ENCODE results near the gene CPT1B. TPM values are rescaled to one million over a fixed set of nuclear protein-coding genes. Genes with fewer than 3 reads are reported as not detected.

Gene CPT1B
- total and polyA plus RNA-seq, 2 donors (not counting 3 experiments of a cell fraction or from before 2014, with no cell fraction given) = 7.1 TPM

DNA sequence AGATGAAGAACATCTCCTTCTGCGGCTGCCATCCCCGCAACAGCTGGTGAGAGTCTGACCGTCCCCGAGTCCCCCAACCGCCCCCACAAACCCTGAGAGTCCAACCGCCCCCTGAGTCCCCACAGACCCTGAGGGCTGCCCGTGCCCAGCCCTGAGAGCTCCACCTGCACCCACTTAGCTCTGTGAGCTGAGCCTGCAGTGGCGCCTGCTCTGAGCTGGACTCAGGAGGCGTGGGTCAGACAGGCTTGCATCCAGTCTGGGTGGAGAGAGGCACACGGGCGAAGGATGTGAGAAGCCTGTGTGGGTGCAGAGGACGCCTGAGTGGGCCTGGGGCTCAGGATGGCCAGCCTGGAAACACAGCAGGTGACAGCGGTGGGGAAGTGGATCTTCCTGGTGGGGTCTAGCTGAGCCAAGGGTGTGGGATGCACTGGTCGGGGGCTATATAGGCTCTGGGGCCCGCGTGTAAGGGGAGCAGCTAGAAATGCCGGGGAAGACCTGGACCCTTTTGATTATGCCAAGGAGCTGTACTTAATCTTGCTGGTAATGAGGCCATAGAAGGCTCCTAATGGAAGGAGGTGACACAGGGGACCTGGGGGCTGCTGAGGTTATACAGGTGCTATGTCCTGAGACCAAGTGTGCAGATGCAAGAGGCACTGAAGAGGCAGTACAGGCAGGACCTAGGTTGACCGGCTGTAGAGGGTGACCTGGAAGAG is 28.9 kb upstream of the CPT1B start:
- H3K4me3 ChIP-seq (replicated peaks in 1 of 3; ENCODE audit: insufficient read depth in 1 of 3, low read depth in 1 of 3, low read length in 3 of 3) = no peak overlapping the region
- no peaks in the 10 kb centered on the region for H3K4me1 ChIP-seq (ENCODE audit: control insufficient read depth, extremely low read depth, insufficient read depth, low read length)
- no peak for FAIRE-seq
- no TSS peak for BruUV-seq (replicated peaks)
- H3K9ac ChIP-seq (replicated peaks; ENCODE audit: extremely low read depth, insufficient read depth, low read length) = no peak overlapping the region
- H4K20me1 ChIP-seq (replicated peaks; ENCODE audit: control insufficient read depth, extremely low read depth, insufficient read depth, low read length) = no peaks in the 10 kb centered on the region
- H3K9me3 ChIP-seq (replicated peaks; ENCODE audit: control insufficient read depth, insufficient read depth, low read length) = no peaks in the 10 kb centered on the region
- peaks cover 23 to 29% of the 10 kb centered on the region in 2 experiments for H3K27me3 ChIP-seq (ENCODE audit: control insufficient read depth in 2 of 2, insufficient read depth in 2 of 2, low read length in 2 of 2)
- H3K27ac ChIP-seq (ENCODE audit: insufficient read depth, low read depth, low read length) = no peak overlapping the region
- H3K36me3 ChIP-seq (ENCODE audit: control insufficient read depth in 2 of 2, extremely low read depth in 1 of 2, insufficient read depth in 2 of 2, low read length in 2 of 2) = no peaks in the 10 kb centered on the region
- no peak overlapping the region for H3K4me2 ChIP-seq (ENCODE audit: insufficient read depth, low read length)
- TF ChIP-seq, protein P1, sequence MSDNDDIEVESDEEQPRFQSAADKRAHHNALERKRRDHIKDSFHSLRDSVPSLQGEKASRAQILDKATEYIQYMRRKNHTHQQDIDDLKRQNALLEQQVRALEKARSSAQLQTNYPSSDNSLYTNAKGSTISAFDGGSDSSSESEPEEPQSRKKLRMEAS (IDR thresholded peaks at IDR 0.05; ENCODE audit: insufficient read depth, insufficient read length) = no peak
- TF ChIP-seq GATA2 (IDR thresholded peaks at IDR 0.05; ENCODE audit: insufficient read depth, insufficient read length, low read depth, low read length) (no peak), CTCF (IDR thresholded peaks at IDR 0.05; ENCODE audit: extremely low read depth in 1 of 2, insufficient read depth in 1 of 2, low read depth in 1 of 2, low read length in 2 of 2) (no peak), FOS (IDR thresholded peaks at IDR 0.05; ENCODE audit: borderline replicate concordance, insufficient read depth, low read length) (no peak), MYC (IDR thresholded peaks at IDR 0.05; ENCODE audit: low read depth, low read length) (no peak), JUN (IDR thresholded peaks at IDR 0.05; ENCODE audit: borderline replicate concordance, insufficient read depth, insufficient read length, low read depth) (no peak), POLR2AphosphoS5 (IDR thresholded peaks at IDR 0.05; ENCODE audit: insufficient read depth, low read depth, low read length) (no peak), POLR2A (IDR thresholded peaks at IDR 0.05; ENCODE audit: low read depth, low read length) (no peak), EZH2 (IDR thresholded peaks at IDR 0.05; ENCODE audit: borderline replicate concordance, low read depth, low read length, severe bottlenecking) (no peak)
- dilution Hi-C loops (cut with MboI; ENCODE audit: extremely low pct_ligation_motif_present, low sequenced_read_pairs) = no loop called here
- no peak for DNase-seq (ENCODE audit: low read depth, low spot score)
- ChIA-PET POLR2A (no interaction called here), CTCF (interaction anchor here (1.4 to 3.0 kb wide), 2 partner anchors 14 to 31 kb away, joined by 5 to 18 read pairs; no protein-coding TSS in a partner anchor)
- intact Hi-C loops (cut with micrococcal nuclease) = no loop called here
- H3K9me1 ChIP-seq (replicated peaks; ENCODE audit: control insufficient read depth, extremely low read depth, insufficient read depth, low read length) = no peaks in the 10 kb centered on the region
- H3K79me2 ChIP-seq (ENCODE audit: control insufficient read depth, insufficient read depth, low read length) = no peaks in the 10 kb centered on the region
- H2AFZ ChIP-seq (ENCODE audit: low read depth, low read length) = no peak overlapping the region

All from endothelial cell of umbilical vein (primary cell).